ENCODE results near the gene CCR5AS.
A peak's percentile ranks its signal among the peaks of the same experiment; 100 is the strongest.

Gene CCR5AS

GRCh38 chr3:46375218-46375617 lies 31.6 kb downstream of the CCR5AS start:
- TF ChIP-seq EZH2 (IDR thresholded peaks at IDR 0.05; ENCODE audit: low read length, missing control alignments) (no peak), CTCF (conservative IDR thresholded peaks at IDR 0.05 in 1 of 2, IDR thresholded peaks at IDR 0.05 in 1 of 2; ENCODE audit: low read depth in 1 of 2, low read length in 2 of 2) (no peak)
- DNase-seq (ENCODE audit: low read depth in 2 of 2) = no peak
- Histone ChIP-seq H3K27me3 (ENCODE audit: control insufficient read depth, insufficient read depth, low read length) (peaks cover 17% of the 10 kb centered on the region), H3K27ac (ENCODE audit: insufficient read depth, low read length) (no peak overlapping the region), H3K9me3 (ENCODE audit: control insufficient read depth, insufficient read depth, low read depth, low read length) (no peaks in the 10 kb centered on the region), H3K4me1 (ENCODE audit: control insufficient read depth, extremely low read depth, insufficient read depth, low read length) (no peaks in the 10 kb centered on the region), H3K4me3 (replicated peaks in 1 of 4; ENCODE audit: control extremely low read depth in 1 of 4, insufficient read depth in 1 of 4, low read depth in 3 of 4, low read length in 4 of 4) (no peak overlapping the region), H3K79me2 (ENCODE audit: control insufficient read depth, insufficient read depth, low read length) (no peaks in the 10 kb centered on the region), H3K36me3 (ENCODE audit: control insufficient read depth, insufficient read depth, low read length) (no peaks in the 10 kb centered on the region), H3K4me2 (ENCODE audit: extremely low read depth, insufficient read depth, low read length) (no peak overlapping the region), H2AFZ (ENCODE audit: low read length) (no peak overlapping the region), H3K9ac (ENCODE audit: insufficient read depth, low read length) (no peak overlapping the region), H4K20me1 (ENCODE audit: control insufficient read depth, extremely low read depth, insufficient read depth, low read length) (no peaks in the 10 kb centered on the region)

GRCh38 chr3:46374755-46375154 lies 32.1 kb downstream of the CCR5AS start:
- H3K9ac ChIP-seq (ENCODE audit: insufficient read depth, low read length) = no peak overlapping the region
- H3K27me3 ChIP-seq (ENCODE audit: control insufficient read depth, insufficient read depth, low read length) = peaks cover 17% of the 10 kb centered on the region
- no peaks in the 10 kb centered on the region for H3K9me3 ChIP-seq (ENCODE audit: control insufficient read depth, insufficient read depth, low read depth, low read length)
- H3K4me2 ChIP-seq (ENCODE audit: extremely low read depth, insufficient read depth, low read length) = no peak overlapping the region
- no peak for DNase-seq (ENCODE audit: low read depth in 2 of 2)
- no peaks in the 10 kb centered on the region for H4K20me1 ChIP-seq (ENCODE audit: control insufficient read depth, extremely low read depth, insufficient read depth, low read length)
- no peak overlapping the region for H3K4me3 ChIP-seq (replicated peaks in 1 of 4; ENCODE audit: control extremely low read depth in 1 of 4, insufficient read depth in 1 of 4, low read depth in 3 of 4, low read length in 4 of 4)
- H3K36me3 ChIP-seq (ENCODE audit: control insufficient read depth, insufficient read depth, low read length) = no peaks in the 10 kb centered on the region
- H3K79me2 ChIP-seq (ENCODE audit: control insufficient read depth, insufficient read depth, low read length) = no peaks in the 10 kb centered on the region
- H2AFZ ChIP-seq (ENCODE audit: low read length) = no peak overlapping the region
- H3K27ac ChIP-seq (ENCODE audit: insufficient read depth, low read length) = no peak overlapping the region
- H3K4me1 ChIP-seq (ENCODE audit: control insufficient read depth, extremely low read depth, insufficient read depth, low read length) = no peaks in the 10 kb centered on the region
- no peak for TF ChIP-seq EZH2 (IDR thresholded peaks at IDR 0.05; ENCODE audit: low read length, missing control alignments)
- TF ChIP-seq CTCF (conservative IDR thresholded peaks at IDR 0.05 in 1 of 2, IDR thresholded peaks at IDR 0.05 in 1 of 2; ENCODE audit: low read depth in 1 of 2, low read length in 2 of 2) = no peak

- Histone ChIP-seq H3K4me2 (ENCODE audit: extremely low read depth, insufficient read depth, low read length) (no peak overlapping the region), H2AFZ (ENCODE audit: low read length) (no peak overlapping the region), H3K9me3 (ENCODE audit: control insufficient read depth, insufficient read depth, low read depth, low read length) (no peaks in the 10 kb centered on the region), H3K36me3 (ENCODE audit: control insufficient read depth, insufficient read depth, low read length) (no peaks in the 10 kb centered on the region), H3K4me1 (ENCODE audit: control insufficient read depth, extremely low read depth, insufficient read depth, low read length) (no peaks in the 10 kb centered on the region), H3K9ac (ENCODE audit: insufficient read depth, low read length) (no peak overlapping the region), H4K20me1 (ENCODE audit: control insufficient read depth, extremely low read depth, insufficient read depth, low read length) (no peaks in the 10 kb centered on the region), H3K79me2 (ENCODE audit: control insufficient read depth, insufficient read depth, low read length) (no peaks in the 10 kb centered on the region), H3K27ac (ENCODE audit: insufficient read depth, low read length) (no peak overlapping the region), H3K4me3 (replicated peaks in 1 of 4; ENCODE audit: control extremely low read depth in 1 of 4, insufficient read depth in 1 of 4, low read depth in 3 of 4, low read length in 4 of 4) (no peak overlapping the region), H3K27me3 (ENCODE audit: control insufficient read depth, insufficient read depth, low read length) (peaks cover 17% of the 10 kb centered on the region)
- TF ChIP-seq CTCF (conservative IDR thresholded peaks at IDR 0.05 in 1 of 2, IDR thresholded peaks at IDR 0.05 in 1 of 2; ENCODE audit: low read depth in 1 of 2, low read length in 2 of 2) (peak; percentile 65 to 89), EZH2 (IDR thresholded peaks at IDR 0.05; ENCODE audit: low read length, missing control alignments) (no peak)
- peak in 1 of 2 donors; percentile 45 for DNase-seq (ENCODE audit: low read depth in 2 of 2)
Measured at GRCh38 chr3:46372492-46373359, 34.1 kb downstream of the CCR5AS start.
